ENCODE measurements around the gene SIK3.

SIK3 gene

DNA sequence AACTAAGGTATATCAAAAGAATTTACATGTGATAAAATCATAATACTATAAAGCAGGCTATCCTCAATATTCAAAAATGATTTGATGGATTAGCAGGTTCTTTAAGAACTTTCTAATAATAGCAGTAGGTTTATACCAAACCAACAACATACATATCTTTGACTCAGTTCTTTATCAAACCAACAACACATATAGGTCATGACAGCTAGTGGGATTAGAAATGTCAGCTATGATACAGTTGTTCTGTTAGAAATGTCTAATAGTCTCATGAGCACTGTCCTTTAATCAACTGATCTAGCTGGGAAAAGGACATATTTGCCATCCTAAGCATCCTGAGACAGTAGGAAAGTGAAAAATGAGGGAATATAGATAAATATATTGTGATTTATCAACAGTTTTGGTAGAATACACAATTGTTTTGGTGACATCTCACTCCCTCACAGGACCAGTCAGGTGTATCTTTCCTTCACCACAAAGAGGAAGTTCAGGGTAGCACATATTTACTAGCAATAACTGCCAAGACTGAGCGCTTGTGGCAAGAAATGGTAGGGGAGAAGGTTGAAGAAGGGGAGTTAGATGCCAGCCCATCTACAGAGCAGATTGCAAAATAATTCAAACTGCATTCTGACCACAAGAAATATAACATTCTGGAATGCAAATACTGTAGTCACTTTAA lies 170.0 kb downstream of the SIK3 start:
- no peak overlapping the region for H3K4me3 ChIP-seq (replicated peaks; ENCODE audit: insufficient read depth, low read length)
- H3K27me3 ChIP-seq (ENCODE audit: insufficient read depth, poor library complexity, severe bottlenecking) = no peaks in the 10 kb centered on the region
- DNase-seq (ENCODE audit: low read depth in 1 of 2, low spot score in 1 of 2) = peak; percentile 24 to 79
- H3K27ac ChIP-seq (replicated peaks) = peak overlapping the region; percentile 74
- peak; percentile 59; the same call in 1 of the 2 replicates for TF ChIP-seq SPI1 (IDR thresholded peaks at IDR 0.05; ENCODE audit: borderline replicate concordance, low read depth)
- TF ChIP-seq GABPA (IDR thresholded peaks at IDR 0.05; ENCODE audit: low read depth) = no peak
- TF ChIP-seq POLR2AphosphoS5 (IDR thresholded peaks at IDR 0.05; ENCODE audit: low read depth) = no peak
- TF ChIP-seq, protein P1, sequence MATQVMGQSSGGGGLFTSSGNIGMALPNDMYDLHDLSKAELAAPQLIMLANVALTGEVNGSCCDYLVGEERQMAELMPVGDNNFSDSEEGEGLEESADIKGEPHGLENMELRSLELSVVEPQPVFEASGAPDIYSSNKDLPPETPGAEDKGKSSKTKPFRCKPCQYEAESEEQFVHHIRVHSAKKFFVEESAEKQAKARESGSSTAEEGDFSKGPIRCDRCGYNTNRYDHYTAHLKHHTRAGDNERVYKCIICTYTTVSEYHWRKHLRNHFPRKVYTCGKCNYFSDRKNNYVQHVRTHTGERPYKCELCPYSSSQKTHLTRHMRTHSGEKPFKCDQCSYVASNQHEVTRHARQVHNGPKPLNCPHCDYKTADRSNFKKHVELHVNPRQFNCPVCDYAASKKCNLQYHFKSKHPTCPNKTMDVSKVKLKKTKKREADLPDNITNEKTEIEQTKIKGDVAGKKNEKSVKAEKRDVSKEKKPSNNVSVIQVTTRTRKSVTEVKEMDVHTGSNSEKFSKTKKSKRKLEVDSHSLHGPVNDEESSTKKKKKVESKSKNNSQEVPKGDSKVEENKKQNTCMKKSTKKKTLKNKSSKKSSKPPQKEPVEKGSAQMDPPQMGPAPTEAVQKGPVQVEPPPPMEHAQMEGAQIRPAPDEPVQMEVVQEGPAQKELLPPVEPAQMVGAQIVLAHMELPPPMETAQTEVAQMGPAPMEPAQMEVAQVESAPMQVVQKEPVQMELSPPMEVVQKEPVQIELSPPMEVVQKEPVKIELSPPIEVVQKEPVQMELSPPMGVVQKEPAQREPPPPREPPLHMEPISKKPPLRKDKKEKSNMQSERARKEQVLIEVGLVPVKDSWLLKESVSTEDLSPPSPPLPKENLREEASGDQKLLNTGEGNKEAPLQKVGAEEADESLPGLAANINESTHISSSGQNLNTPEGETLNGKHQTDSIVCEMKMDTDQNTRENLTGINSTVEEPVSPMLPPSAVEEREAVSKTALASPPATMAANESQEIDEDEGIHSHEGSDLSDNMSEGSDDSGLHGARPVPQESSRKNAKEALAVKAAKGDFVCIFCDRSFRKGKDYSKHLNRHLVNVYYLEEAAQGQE (IDR thresholded peaks at IDR 0.05; ENCODE audit: insufficient replicate concordance, low read depth) = no peak
- TF ChIP-seq, protein P2, sequence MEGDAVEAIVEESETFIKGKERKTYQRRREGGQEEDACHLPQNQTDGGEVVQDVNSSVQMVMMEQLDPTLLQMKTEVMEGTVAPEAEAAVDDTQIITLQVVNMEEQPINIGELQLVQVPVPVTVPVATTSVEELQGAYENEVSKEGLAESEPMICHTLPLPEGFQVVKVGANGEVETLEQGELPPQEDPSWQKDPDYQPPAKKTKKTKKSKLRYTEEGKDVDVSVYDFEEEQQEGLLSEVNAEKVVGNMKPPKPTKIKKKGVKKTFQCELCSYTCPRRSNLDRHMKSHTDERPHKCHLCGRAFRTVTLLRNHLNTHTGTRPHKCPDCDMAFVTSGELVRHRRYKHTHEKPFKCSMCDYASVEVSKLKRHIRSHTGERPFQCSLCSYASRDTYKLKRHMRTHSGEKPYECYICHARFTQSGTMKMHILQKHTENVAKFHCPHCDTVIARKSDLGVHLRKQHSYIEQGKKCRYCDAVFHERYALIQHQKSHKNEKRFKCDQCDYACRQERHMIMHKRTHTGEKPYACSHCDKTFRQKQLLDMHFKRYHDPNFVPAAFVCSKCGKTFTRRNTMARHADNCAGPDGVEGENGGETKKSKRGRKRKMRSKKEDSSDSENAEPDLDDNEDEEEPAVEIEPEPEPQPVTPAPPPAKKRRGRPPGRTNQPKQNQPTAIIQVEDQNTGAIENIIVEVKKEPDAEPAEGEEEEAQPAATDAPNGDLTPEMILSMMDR (IDR thresholded peaks at IDR 0.05; ENCODE audit: insufficient read depth, low read length) = no peak

DNA sequence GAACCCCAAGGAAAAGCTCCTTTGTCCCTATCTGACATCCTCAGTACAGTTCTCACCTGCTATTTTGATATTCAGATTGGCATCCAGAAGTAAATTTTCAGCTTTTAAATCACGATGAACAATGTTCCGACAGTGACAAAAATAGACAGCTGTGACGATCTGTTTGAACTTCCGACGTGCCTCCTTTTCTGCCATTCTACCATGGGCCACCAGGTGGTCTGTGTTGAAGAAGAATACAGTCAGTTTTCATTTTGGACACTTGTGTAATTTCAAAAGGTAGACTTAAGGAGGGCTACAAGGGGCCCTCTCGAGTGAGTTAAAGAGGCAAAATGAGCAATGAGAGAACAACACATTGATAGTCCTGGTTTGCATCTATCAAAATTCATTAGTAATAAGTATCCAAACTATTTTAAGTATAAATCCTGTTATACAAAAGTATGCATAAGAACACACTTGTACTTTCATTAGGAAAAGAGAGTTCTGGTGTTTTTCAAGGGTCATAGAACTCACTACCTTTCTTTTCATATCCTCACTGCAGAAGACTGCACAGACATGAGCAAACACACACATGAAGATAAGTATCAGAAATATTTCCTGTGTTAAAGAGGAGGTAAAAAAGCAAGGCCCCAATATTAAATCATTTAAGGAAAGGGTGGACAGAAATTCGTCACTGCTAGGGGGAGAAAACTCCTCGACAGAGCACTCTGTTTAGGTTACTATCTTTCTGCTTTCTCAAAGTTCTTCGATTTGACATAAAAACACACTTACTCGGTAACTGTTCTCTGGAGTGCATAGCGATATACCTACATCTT lies 170.9 kb downstream of the SIK3 start:
- no peaks in the 10 kb centered on the region for H3K27me3 ChIP-seq (ENCODE audit: insufficient read depth, poor library complexity, severe bottlenecking)
- no peak overlapping the region for H3K4me3 ChIP-seq (replicated peaks; ENCODE audit: insufficient read depth, low read length)
- no peak for DNase-seq (ENCODE audit: low read depth in 1 of 2, low spot score in 1 of 2)
- peak overlapping the region; percentile 74 for H3K27ac ChIP-seq (replicated peaks)
- TF ChIP-seq, protein P2 (IDR thresholded peaks at IDR 0.05; ENCODE audit: insufficient read depth, low read length) = no peak
- TF ChIP-seq GABPA (IDR thresholded peaks at IDR 0.05; ENCODE audit: low read depth) (no peak), POLR2AphosphoS5 (IDR thresholded peaks at IDR 0.05; ENCODE audit: low read depth) (no peak), SPI1 (IDR thresholded peaks at IDR 0.05; ENCODE audit: borderline replicate concordance, low read depth) (no peak)
- TF ChIP-seq, protein P1 (IDR thresholded peaks at IDR 0.05; ENCODE audit: insufficient replicate concordance, low read depth) = no peak

- no peak for DNase-seq (ENCODE audit: low read depth in 1 of 2, low spot score in 1 of 2)
- H3K27me3 ChIP-seq (ENCODE audit: insufficient read depth, poor library complexity, severe bottlenecking) = no peaks in the 10 kb centered on the region
- H3K4me3 ChIP-seq (replicated peaks; ENCODE audit: insufficient read depth, low read length) = no peak overlapping the region
- no peak for TF ChIP-seq POLR2AphosphoS5 (IDR thresholded peaks at IDR 0.05; ENCODE audit: low read depth)
- TF ChIP-seq, protein P1 (IDR thresholded peaks at IDR 0.05; ENCODE audit: insufficient replicate concordance, low read depth) = no peak
- H3K27ac ChIP-seq (replicated peaks) = no peak overlapping the region
Measured at GRCh38 chr11:116925050-116925449, 173.2 kb downstream of the SIK3 start.

Data from HL-60 (cell line).